Neuronal stem cell (in vitro differentiated cells): ENCODE results near the gene LPAR1.
A peak's percentile ranks its signal among the peaks of the same experiment; 100 is the strongest.

Experiments
- DNase-seq: peaks from one replicate; pipeline ENCODE4 v3.0.0-alpha.2; 2013; ENCODE audit warnings: low spot score
- H2AFZ ChIP-seq: one replicate; pipeline ENCODE4 v1.6.1; 2013; ENCODE audit warnings: mild to moderate bottlenecking, low read length, inconsistent platforms
- H2AK5ac ChIP-seq: 2 replicates; pipeline ENCODE4 v1.6.1; 2013; ENCODE audit warnings: low read depth, mild to moderate bottlenecking, inconsistent platforms, low read length, moderate library complexity, mixed read lengths
- H2BK120ac ChIP-seq: 2 replicates; pipeline ENCODE4 v1.6.1; 2013; ENCODE audit warnings: low read depth, mild to moderate bottlenecking, inconsistent platforms, low read length, moderate library complexity, mixed read lengths
- H2BK12ac ChIP-seq: one replicate; pipeline ENCODE4 v1.6.1; 2013; ENCODE audit warnings: low read length, inconsistent platforms
- H2BK15ac ChIP-seq: 2 replicates; pipeline ENCODE4 v1.6.1; 2013; ENCODE audit warnings: mild to moderate bottlenecking, low read length, inconsistent platforms, mixed read lengths
- H2BK5ac ChIP-seq: one replicate; pipeline ENCODE4 v1.6.1; 2013; ENCODE audit warnings: inconsistent platforms, mild to moderate bottlenecking, low read length, moderate library complexity
- H3K14ac ChIP-seq: one replicate; pipeline ENCODE4 v1.6.1; 2013; ENCODE audit warnings: low read length, inconsistent platforms
- H3K18ac ChIP-seq: 2 replicates; pipeline ENCODE4 v1.6.1; 2013; ENCODE audit warnings: low read length, inconsistent platforms
- H3K23ac ChIP-seq: 2 replicates; pipeline ENCODE4 v1.6.1; 2013; ENCODE audit warnings: low read depth, mild to moderate bottlenecking, mixed read lengths, low read length, inconsistent platforms; ENCODE audit not compliant: poor library complexity
- H3K27ac ChIP-seq: replicated peaks from 3 replicates; pipeline ENCODE4 v1.5.1; 2013; ENCODE audit warnings: low read length, inconsistent platforms
- H3K27me3 ChIP-seq, 3 experiments: 2 replicates each; pipeline ENCODE4 v1.6.1; 2013; ENCODE audit warnings: low read length in 3 of 3, mild to moderate bottlenecking in 2 of 3, inconsistent platforms in 1 of 3, low read depth in 1 of 3, mixed read lengths in 1 of 3, moderate library complexity in 1 of 3; ENCODE audit not compliant: control insufficient read depth in 3 of 3, insufficient read depth in 3 of 3
- H3K36me3 ChIP-seq, 2 donors: replicated peaks in 1 of 2; 2 replicates each; pipeline ENCODE4 v1.6.1; 2013; ENCODE audit warnings: low read length in 2 of 2; ENCODE audit not compliant: control insufficient read depth in 2 of 2, insufficient read depth in 2 of 2
- H3K4ac ChIP-seq: 2 replicates; pipeline ENCODE4 v1.6.1; 2013; ENCODE audit warnings: inconsistent platforms, mild to moderate bottlenecking, low read length, moderate library complexity
- H3K4me1 ChIP-seq, 2 donors: 1 replicate in 1 of 2; 2 replicates in 1 of 2; pipeline ENCODE4 v1.6.1; 2013; ENCODE audit warnings: low read length in 2 of 2, low read depth in 1 of 2; ENCODE audit not compliant: control insufficient read depth in 2 of 2, insufficient read depth in 1 of 2
- H3K4me2 ChIP-seq: one replicate; pipeline ENCODE4 v1.6.1; 2013; ENCODE audit warnings: mild to moderate bottlenecking, low read length, inconsistent platforms; ENCODE audit not compliant: insufficient read depth, poor library complexity, severe bottlenecking
- H3K4me3 ChIP-seq, 2 donors: 2 replicates each; pipeline ENCODE4 v1.5.1; 2013; ENCODE audit warnings: low read length in 2 of 2, mild to moderate bottlenecking in 2 of 2, inconsistent platforms in 1 of 2, moderate library complexity in 1 of 2
- H3K79me1 ChIP-seq: one replicate; pipeline ENCODE4 v1.6.1; 2013; ENCODE audit warnings: low read depth, mild to moderate bottlenecking, inconsistent platforms, low read length, moderate library complexity
- H3K9ac ChIP-seq: one replicate; pipeline ENCODE4 v1.6.1; 2013; ENCODE audit warnings: mild to moderate bottlenecking, low read depth, low read length, inconsistent platforms; ENCODE audit not compliant: poor library complexity
- H3K9me3 ChIP-seq, 2 donors: replicated peaks in 1 of 2; 2 replicates each; pipeline versions ENCODE3 to v1.6.1; 2013; ENCODE audit warnings: low read length in 2 of 2, mild to moderate bottlenecking in 2 of 2, inconsistent platforms in 1 of 2, low read depth in 1 of 2, mixed read lengths in 1 of 2, moderate library complexity in 1 of 2; ENCODE audit not compliant: control insufficient read depth in 2 of 2, insufficient read depth in 1 of 2
- H4K8ac ChIP-seq: one replicate; pipeline ENCODE4 v1.6.1; 2013; ENCODE audit warnings: low read depth, mild to moderate bottlenecking, inconsistent platforms, low read length, moderate library complexity
- H4K91ac ChIP-seq: one replicate; pipeline ENCODE4 v1.6.1; 2013; ENCODE audit warnings: low read length, low read depth, mild to moderate bottlenecking, inconsistent platforms; ENCODE audit not compliant: poor library complexity
- WGBS, 2 donors: extraction: QIAGEN DNeasy Blood & Tissue Kit; methylation state at CpG; one replicate each; pipeline ENCODE4 v1.1.7; 2013; ENCODE audit warnings: missing lambda C conversion rate in 2 of 2, mixed read lengths in 1 of 2; ENCODE audit not compliant: insufficient read length in 2 of 2, insufficient replicate concordance in 1 of 2; ENCODE audit errors: extremely low coverage in 2 of 2; 5-methylcytosine and 5-hydroxymethylcytosine counted together

LPAR1 gene

DNA sequence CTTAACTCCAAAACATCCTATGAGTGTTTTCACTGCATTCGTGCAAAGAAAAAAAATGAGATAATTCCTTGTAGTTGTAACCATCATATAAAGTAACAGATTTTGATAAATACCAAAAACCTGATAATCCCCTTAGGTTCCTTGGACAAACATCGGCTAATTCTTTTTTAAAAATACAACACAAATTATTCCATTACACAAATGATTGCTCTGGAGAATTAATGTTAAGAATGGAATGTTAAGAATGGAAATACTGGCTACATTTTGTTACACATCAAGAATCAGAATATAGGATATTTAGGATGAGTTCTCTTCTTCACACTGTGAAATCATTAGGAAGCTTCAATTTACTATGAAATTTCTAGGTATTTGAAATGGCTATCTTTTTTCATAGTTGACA lies 139.4 kb downstream of the LPAR1 start:
- no peak overlapping the region for H3K14ac ChIP-seq
- H2BK120ac ChIP-seq: no peak overlapping the region
- no peak overlapping the region for H4K8ac ChIP-seq
- no peak overlapping the region for H2BK12ac ChIP-seq
- H2AFZ ChIP-seq: no peak overlapping the region
- H3K4me2 ChIP-seq: no peak overlapping the region
- no peak overlapping the region for H4K91ac ChIP-seq
- H3K9me3 ChIP-seq: peaks cover 4 to 39% of the 10 kb centered on the region in 2 donors
- no peaks in the 10 kb centered on the region for H3K79me1 ChIP-seq
- no peak overlapping the region for H3K4me3 ChIP-seq
- no CpG with 5 or more reads among the region's 2 CpGs for WGBS, 2 donors
- no peak overlapping the region for H2AK5ac ChIP-seq
- H3K23ac ChIP-seq: no peak overlapping the region
- H3K36me3 ChIP-seq: peaks cover 0 to 8% of the 10 kb centered on the region in 2 donors
- no peak overlapping the region for H3K9ac ChIP-seq
- no peak for DNase-seq
- no peak overlapping the region for H3K27ac ChIP-seq
- no peak overlapping the region for H2BK15ac ChIP-seq
- H3K4ac ChIP-seq: no peak overlapping the region
- no peaks in the 10 kb centered on the region for H3K27me3 ChIP-seq
- H3K4me1 ChIP-seq: no peaks in the 10 kb centered on the region
- H3K18ac ChIP-seq: no peak overlapping the region
- H2BK5ac ChIP-seq: no peak overlapping the region

DNA sequence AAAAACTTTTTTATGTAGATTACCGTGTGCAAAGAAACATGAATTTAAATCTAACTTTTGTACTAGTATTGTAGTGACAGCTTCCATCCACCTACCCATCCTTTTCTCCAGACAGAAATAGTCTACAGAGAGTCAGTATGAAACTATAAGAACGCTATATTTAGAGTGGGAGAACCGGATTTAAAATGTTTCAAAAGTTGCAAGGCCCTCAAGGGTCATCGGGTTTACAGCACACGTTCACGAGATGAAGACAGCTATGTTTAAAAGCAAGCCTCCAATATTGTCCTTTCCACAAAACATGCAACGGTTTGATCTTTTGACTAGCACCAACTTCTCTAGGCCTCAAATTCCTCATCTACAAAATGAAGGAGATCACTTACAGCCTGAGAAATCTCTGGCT lies 139.9 kb downstream of the LPAR1 start:
- Histone ChIP-seq H4K8ac (no peak overlapping the region), H3K23ac (no peak overlapping the region), H3K4me3 (no peak overlapping the region), H3K36me3 (peaks cover 0 to 8% of the 10 kb centered on the region in 2 donors), H2BK12ac (no peak overlapping the region), H3K79me1 (no peaks in the 10 kb centered on the region), H2BK5ac (no peak overlapping the region), H3K4ac (no peak overlapping the region), H3K27ac (no peak overlapping the region), H3K9ac (no peak overlapping the region), H4K91ac (no peak overlapping the region), H3K14ac (no peak overlapping the region), H2AFZ (no peak overlapping the region), H3K4me2 (no peak overlapping the region), H3K4me1 (no peaks in the 10 kb centered on the region), H3K27me3 (no peaks in the 10 kb centered on the region), H2BK15ac (no peak overlapping the region), H2BK120ac (no peak overlapping the region), H3K18ac (no peak overlapping the region), H2AK5ac (no peak overlapping the region), H3K9me3 (peaks cover 4 to 35% of the 10 kb centered on the region in 2 donors)
- no CpG with 5 or more reads among the region's 7 CpGs for whole genome bisulfite sequencing, 2 donors
- no peak for DNase-seq

DNA sequence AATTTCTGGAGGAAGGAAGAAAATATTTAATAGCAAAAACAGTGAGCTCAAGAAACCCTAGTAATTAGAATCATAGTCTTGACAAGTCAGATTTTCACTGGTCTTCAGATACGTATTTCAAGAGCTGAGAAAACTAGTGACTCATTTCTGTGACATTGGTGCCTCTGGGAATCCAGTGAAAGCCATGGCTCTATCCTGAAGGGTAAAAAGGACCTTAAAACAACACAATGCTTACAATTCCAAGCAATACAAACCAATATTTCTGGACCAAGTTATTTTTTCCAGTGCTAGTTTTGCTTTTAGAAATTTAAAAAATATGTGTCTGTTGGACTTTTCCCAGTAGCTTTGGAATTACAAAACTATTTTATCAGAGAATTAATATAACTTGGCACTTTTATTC lies 140.3 kb downstream of the LPAR1 start:
- no CpG with 5 or more reads among the region's 1 CpG for WGBS, 2 donors

DNA sequence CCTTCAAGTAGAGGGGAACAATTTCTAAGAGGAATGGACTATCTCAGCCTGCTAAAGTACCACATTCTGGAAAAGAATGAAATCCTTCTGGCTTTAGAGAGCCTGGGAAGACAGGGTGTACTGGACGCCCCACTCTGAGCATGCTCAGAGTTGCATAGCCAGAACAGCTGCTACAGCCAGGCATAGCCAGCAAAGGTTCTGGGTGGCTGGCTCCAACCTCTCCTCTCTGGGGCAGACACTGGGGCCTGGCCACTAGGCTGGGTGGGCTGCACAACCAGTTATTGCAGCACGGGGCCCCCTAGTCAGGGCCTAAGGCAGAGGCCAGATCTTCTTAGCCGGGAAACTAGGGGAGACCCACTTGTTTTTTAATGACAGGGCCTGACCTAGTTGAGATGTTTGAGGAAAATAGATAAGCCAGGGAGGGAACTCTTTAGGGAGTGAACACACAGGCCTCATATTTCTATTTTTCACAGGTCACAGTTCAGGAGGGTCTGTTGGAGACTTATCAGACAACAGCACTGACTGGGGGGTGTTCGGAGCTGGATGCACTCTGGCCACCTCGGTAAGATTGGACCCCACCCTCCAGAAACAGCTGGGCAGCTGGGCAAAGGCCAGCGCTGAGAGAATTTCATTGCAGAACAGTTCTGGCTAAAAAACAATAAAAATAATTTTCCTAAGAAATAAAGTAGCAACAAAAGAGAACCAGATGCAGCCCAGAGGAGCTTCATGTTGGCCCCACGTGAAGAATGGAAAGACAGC lies 142.9 kb downstream of the LPAR1 start:
- no peaks in the 10 kb centered on the region for H3K27me3 ChIP-seq
- H2BK5ac ChIP-seq: no peak overlapping the region
- H3K18ac ChIP-seq: peak overlapping the region; percentile 83
- WGBS, 2 donors: no CpG with 5 or more reads among the region's 7 CpGs
- H3K4me3 ChIP-seq: no peak overlapping the region
- peaks cover 0 to 8% of the 10 kb centered on the region in 2 donors for H3K36me3 ChIP-seq
- no peak overlapping the region for H4K91ac ChIP-seq
- DNase-seq: no peak
- H3K79me1 ChIP-seq: no peaks in the 10 kb centered on the region
- no peak overlapping the region for H2AFZ ChIP-seq
- no peak overlapping the region for H3K4ac ChIP-seq
- peak overlapping the region; percentile 68 for H2AK5ac ChIP-seq
- H2BK120ac ChIP-seq: no peak overlapping the region
- H3K27ac ChIP-seq: no peak overlapping the region
- peaks cover 0 to 19% of the 10 kb centered on the region in 2 donors for H3K9me3 ChIP-seq
- H3K9ac ChIP-seq: no peak overlapping the region
- H3K23ac ChIP-seq: no peak overlapping the region
- H2BK15ac ChIP-seq: no peak overlapping the region
- H3K4me2 ChIP-seq: no peak overlapping the region
- H2BK12ac ChIP-seq: no peak overlapping the region
- H3K14ac ChIP-seq: no peak overlapping the region
- no peak overlapping the region for H4K8ac ChIP-seq
- no peaks in the 10 kb centered on the region for H3K4me1 ChIP-seq

More for the DNA sequence above, 140.3 kb downstream of the LPAR1 start:
- Histone ChIP-seq H2AFZ (no peak overlapping the region), H3K14ac (no peak overlapping the region), H4K8ac (no peak overlapping the region), H3K79me1 (no peaks in the 10 kb centered on the region), H3K27ac (no peak overlapping the region), H3K4me2 (no peak overlapping the region), H2BK120ac (no peak overlapping the region), H3K4ac (no peak overlapping the region), H2AK5ac (no peak overlapping the region), H3K36me3 (peaks cover 0 to 8% of the 10 kb centered on the region in 2 donors), H4K91ac (no peak overlapping the region), H3K27me3 (no peaks in the 10 kb centered on the region), H3K4me3 (no peak overlapping the region), H3K9me3 (peaks cover 4 to 31% of the 10 kb centered on the region in 2 donors), H3K4me1 (no peaks in the 10 kb centered on the region), H3K23ac (no peak overlapping the region), H2BK12ac (no peak overlapping the region), H2BK5ac (no peak overlapping the region), H3K9ac (no peak overlapping the region), H2BK15ac (no peak overlapping the region), H3K18ac (no peak overlapping the region)
- no peak for DNase-seq
